ENCODE results near the gene EEF2.

EEF2 gene

DNA sequence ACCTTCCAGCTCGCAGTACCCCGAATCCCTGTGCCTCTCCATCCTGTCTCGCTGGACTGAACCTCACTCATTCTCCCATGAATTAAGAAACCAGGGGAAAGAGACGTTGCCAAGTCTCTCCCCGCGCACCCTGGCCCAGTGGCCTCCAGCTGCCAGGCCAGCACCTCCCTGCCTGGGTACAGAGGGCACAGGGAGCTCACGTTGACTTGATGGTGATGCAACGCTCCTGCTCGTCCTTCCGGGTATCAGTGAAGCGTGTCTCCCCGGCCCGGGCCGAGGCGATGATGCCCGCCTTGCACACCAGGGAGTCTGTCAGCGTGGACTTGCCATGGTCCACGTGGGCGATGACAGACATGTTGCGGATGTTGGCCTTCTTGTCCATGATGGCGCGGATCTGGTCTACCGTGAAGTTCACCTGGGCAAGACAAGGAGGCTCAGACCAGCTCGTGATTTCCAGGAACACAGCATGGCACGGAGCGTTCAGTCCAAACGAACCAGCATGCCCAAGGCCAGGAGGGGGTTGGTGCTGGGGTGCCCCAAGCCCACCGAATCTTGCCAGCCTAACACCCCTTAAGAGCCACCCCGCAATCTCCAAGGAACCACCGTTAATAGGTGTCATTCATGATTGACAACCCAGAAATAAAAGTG lies 1.2 kb downstream of the EEF2 start:
- no peak for DNase-seq

DNA sequence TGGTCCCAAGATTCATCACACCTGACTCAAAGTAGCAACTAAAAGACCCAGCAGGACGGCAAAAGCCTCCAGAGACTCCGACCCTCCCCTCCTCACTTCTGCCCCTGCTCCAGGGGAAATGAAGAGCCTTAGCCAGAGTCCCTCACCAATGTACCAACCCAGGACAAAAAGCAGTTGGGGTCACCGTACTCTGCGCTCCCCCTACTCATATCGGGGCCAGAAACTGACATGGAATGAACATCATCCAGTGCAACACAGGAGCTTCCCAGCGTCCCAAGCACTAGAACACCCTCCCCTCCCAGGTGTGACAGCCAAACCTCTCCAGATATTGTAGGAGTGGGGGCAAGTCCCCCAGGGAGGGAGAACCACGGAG lies 1.7 kb downstream of the EEF2 start:
- no peak for DNase-seq

DNA sequence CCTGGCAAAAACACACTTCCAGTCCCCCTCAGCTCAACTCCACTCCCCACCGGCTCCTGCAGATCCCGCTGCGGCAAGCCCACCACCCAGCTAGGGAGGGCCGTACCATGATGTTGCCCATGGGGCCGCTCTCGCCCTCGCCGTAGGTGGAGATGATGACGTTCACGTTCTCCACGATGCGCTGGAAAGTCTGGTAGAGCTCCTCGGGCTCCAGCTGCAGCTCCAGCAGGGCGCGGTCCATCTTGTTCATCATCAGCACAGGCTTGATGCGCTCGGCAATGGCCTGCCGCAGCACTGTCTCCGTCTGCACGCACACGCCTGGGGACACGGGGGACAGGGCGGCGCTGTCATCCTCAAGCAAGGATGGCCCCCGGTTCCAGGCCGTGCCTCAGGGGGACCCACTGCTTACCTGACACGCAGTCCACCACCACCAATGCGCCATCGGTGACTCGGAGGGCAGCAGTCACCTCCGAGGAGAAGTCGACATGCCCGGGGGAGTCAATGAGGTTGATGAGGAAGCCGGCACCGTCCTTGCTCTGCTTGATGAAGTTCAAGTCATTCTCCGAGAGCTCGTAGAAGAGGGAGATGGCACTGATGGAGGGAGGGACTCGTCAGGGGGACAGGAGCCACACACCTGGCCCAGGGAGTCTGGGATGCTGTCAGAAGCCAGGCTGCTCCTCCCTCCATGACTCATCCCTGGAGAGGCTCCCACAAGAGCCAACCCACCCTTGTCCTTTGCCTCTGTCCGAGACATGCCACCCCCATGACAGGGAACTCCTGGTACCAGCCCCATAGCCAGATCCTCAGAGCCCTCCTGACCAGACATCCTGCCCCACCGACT lies 2.3 kb downstream of the EEF2 start:
- no peak for DNase-seq

DNA sequence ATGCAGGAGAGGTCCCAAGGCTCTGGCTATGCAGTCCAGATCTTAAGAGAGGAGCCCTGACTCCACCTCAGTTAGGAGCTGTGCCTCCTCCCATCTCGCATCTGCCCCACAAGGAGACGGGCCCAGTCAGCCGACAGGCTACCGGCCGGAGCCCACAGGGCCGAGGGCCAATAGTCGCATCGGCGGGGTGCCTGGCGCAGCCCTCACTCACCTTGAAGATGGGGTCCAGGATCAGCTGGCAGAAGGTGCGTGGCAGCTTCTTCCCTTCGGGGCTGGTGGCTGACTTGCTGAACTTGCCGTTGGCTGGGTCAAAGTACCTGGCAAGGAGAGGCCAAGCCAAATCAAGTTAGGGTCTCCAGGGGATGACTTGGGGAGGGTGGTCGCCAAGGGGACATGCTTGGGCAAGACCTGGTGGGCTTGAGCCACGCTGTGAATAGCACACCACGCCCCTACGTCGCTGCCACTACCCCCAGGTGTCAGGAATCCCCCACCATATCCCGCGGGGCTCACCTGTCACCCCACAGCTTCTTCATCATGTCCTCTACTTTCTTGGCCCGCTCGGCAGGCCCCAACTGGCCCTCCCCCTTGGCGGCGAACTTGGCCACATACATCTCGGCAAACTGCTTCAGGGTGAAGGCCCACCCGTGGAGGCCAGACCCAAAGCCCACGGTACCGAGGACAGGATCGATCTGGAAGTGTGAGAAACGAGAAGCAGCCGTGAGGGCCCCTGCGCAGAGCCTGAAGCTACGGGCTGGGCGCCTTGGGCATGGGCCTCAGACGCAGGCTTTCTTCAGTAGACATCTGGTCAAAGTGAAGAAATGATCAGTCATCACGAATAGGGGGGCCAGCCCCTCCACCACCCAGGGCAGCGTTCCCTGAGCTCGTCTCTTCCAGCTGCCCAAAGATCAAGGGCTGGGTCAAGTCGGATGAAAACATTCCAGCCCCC lies 3.3 kb downstream of the EEF2 start:
- no peak for DNase-seq

DNA sequence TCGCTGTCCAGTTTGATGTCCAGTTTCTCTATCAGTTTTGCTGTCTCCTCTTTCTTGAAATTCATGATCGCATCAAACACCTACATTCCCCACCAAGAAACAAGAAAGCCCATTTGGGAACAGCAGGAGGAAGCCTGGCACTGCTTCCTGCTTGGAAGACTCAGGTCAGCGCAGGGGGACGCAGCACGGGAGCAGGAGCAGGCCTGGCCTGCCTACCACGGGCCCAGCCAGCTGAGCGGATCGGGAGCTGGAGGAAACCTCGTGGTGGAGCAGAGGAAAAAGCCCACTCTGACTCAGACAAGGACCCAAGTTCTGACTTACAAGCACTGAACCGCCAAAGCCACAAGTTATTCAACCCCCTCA lies 3.9 kb downstream of the EEF2 start:
- DNase-seq, result no peak

DNA sequence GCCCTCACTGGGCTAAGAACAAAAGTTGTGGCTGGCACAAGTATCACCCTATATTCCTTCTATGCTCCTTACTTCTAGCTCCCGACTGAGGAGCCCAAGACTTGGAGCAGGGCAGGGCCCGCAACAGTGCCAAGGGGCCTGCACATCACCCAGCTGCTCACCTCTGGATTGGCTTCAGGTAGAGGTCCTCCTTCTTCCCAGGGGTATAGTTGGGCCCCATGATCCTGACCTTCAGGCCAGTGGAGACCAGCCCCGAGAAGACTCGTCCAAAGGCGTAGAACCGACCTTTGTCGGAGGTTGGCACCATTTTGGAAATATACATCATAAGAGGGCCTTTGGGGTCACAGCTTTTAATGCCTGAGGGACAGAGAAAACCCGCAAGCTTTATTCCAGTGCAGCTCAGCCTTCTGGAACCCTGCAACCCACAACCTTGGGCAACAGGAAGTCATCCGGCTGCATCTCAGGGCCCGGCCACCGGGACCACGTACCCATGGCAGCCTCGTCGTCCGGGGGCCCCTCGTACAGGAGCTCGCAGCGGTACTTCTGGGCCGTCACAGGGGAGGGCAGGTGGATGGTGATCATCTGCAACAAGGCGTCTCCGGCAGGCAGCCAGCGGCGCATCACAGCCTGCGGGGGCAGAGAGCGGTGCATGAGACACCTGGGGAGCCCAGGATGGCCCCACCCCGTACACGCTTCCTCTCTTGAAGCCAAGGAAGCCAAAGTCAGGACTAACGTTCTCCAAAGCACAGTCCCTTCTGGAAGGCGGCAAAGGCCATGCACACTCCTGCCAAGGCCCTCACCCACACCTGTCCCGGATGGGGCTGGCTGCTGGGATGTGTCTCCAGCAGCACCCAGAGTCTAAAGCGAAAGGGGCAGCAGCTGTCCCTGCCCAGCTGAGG lies 4.7 kb downstream of the EEF2 start:
- DNase-seq, result no peak

DNA sequence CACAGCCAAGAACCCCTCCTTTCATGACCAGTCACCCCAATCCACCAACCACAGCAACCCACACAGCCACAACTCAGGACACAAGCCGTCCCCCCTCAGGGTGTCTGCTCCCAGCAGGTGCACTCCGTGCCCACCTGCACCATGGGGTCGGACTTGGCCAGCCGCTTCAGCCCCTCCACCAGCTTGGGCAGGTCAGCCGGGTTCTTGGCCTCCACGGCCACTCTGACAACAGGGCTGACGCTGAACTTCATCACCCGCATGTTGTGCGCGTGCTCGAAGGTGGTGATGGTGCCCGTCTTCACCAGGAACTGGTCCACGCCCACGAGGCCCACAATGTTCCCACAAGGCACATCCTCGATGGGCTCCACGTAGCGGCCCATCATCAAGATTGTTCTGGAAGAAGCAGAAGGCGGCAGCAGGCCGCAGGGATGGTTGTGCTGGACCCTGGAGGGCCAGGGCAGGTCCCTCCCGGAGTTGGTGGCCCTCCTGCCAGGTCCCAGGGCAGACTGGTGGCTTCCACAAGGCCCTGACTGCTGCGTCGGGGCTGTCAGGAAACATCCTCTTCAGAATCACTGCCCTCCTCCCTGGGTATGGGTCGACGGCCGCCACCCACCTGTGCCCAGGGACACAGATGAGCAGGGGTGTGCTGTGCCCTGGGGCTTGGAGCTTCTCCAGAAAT lies 5.5 kb downstream of the EEF2 start:
- no peak for DNase-seq

DNA sequence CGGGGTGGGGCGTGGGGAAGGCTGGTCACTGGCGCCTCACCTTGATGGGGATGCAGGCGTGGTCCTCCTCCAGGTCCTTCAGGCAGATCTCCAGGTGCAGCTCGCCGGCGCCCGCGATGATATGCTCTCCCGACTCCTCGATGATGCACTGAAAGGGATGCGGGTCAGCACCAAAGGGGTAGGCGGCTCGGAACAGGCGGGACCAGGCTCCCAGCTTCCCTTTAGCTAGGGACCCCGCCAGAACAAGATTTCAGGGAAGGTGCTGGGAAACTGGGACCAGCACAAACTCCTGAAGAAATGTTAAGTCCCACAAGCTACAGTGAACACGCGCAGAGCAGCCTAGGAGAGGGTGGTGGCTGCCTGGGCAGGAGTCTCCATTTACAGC lies 6.0 kb downstream of the EEF2 start:
- no peak for DNase-seq

DNA sequence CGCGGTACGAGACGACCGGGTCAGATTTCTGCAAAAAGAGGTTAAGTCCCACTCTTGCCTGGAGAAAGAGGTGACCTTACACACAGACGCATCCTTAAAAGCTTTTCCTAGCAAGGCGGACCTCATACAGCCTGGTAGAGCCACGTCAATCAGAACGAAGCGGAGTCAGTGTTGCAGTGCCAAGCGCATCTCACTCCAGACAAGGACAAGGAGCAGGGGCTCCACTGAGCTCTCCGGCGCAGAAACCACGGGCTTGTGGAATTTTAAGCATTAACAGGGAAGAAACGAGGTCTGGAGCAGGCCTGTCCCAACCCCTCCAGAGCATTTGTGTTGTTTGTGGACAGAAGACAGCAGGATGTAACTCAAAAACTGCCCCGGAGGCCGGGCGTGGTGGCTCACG lies 7.1 kb downstream of the EEF2 start:
- no peak for DNase-seq

DNA sequence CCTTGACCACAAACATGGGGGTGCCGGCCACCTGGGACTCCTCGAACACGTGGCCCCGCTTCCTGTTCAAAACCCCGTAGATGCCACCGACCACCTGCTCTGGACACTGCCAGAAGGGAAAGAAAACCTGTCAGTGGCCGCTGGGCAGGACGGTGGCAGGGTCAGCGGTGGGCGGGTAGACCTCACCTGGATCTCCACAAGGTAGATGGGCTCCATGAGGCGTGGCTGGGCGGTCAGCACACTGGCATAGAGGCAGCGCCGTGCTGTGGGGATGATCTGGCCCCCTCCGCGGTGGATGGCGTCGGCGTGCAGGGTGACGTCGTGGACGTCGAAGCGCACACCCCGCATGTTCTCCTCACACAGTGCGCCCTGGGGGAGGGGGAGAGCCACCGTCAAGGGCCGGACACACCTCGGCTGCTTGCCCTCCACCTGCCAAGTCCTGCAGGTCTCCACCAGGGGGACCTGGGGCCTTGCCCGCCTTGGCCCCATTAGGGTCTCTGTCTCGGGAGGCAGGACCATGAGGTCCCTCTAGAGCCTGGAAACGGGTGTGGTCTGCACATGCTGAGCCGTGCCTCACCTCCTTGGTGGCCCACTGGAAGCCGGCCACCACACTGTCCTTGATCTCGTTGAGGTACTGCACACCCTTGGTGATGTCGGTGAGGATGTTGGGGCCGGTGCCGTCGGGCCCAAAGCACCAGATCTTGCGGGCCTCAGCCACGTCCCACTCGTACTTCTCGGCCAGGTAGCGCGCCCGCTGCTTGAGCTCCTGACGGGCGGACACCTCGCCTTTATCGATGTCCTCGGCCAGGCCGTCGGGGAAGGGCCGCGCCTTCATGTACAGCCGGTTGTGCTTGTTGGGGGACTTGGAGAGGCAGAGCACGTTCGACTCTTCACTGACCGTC lies 7.8 kb downstream of the EEF2 start:
- no peak for DNase-seq

DNA sequence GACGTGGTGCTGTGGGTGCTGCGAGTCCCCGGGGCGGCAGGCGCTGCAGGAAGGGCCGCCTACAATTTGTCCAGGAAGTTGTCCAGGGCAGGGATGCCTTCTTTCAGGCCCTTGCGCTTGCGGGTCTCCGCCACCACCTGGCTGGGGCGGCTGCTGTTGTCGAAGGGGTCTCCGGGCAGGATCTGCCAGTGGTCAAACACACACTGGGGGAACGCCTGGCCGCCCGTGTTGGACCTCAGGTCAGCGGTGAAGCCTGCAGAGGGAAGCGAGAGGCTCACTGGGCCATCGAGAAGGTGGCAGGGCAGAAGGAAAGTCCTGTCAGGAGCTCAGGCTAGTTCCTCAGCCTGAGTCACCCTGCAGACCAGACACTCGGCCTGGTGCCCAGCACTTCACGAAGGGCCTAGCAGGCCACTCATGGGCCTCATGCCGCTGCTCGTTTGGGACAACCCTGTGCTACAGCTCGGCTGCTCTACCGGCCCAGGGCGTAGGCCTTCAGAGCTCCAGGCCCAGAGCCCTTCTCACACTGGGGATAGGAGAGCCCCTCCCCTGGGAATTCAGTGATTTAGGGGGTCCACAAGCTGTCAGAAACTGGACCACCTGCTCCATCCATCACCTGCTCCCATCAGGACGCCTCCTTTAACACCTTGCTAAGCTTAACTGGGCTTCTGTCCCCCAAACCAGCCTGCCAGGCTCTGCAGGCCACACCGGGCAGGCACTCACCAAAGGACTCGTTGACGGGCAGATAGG lies 8.6 kb downstream of the EEF2 start:
- DNase-seq, result no peak

DNA sequence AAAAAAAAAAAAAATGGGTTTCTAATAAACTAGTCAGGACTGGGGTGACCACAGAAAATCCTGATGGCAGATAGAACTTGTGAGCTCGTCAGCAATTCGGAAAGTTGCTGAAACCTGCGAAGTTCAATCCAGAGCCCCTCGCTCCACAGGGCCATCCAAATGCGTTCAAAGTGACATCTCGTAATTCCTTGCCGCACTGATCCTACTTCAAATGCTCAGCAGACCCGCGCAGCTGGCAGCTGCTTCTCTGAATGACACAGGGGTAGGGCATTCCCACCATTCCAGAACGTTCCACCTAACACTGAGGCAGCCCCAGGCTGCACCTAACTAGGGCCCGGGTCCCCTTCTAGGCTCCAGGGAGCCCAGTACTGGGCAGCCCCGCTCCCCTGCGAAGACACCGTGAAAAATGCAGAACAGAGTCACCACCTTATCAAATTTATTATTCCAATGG lies 9.6 kb downstream of the EEF2 start:
- DNase-seq, result no peak

DNA sequence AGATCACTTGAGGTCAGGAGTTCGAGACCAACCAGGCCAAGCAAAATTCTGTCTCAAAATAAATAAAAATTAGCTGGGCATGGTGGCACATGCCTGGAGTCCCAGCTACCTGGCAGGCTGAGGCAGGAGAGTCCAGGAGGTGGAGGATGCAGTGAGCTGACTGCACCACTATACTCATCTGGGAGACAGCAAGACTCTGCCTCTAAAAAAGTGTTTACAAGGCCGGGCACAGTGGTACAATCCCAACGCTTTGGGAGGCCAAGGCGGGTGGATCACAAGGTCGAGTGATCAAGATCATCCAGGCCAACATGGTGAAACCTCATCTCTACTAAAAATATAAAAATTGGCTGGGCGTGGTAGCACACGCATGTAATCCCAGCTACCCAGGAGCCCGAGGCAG lies 10.1 kb downstream of the EEF2 start:
- DNase-seq, result no peak

DNA sequence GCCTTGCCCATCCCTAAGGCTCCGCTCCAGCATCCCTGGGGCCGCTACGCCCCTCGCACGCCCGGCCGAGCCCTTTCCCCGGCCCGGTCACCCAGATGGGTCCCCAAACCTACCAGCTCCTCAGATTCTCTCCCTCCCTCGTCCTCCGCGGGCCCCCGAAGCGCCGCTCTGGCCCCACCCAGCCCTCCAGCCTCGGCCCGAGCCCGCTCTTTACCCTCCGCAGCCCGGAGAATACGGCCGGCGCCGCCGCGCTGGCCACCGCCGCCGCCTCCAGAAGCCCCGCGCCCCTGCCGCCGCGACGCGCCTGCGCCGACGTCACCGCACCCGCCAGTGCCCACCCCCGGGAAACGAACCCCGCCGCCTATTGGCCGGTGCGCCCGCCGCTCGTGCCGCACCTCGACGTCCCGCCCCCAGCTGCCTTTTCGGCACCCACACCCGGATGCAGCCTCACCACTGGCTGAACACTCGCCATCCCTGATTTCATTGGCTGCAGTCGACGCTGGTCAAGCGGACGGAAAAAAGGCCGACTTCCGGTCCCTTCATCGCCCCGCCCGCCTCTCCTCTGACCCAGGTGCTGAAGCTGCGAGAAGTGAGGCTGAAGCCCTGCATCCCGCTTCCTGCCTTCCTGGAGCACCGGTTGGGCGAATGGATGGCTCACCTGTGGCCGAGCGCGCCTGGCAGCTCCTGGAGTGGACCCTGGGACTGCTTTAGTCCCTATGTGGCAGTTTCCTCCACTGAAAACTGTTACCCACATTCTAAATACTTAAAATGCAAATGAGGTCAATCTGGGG lies 14.3 kb downstream of the EEF2 start, which contains the start of gene DAPK3:
Gene DAPK3 (minus strand): TSS at position 292 of the 791 bp plus-strand sequence. CDS start 1,364 bp downstream, outside the sequence.
- DNase-seq, result peak; percentile 83

DNA sequence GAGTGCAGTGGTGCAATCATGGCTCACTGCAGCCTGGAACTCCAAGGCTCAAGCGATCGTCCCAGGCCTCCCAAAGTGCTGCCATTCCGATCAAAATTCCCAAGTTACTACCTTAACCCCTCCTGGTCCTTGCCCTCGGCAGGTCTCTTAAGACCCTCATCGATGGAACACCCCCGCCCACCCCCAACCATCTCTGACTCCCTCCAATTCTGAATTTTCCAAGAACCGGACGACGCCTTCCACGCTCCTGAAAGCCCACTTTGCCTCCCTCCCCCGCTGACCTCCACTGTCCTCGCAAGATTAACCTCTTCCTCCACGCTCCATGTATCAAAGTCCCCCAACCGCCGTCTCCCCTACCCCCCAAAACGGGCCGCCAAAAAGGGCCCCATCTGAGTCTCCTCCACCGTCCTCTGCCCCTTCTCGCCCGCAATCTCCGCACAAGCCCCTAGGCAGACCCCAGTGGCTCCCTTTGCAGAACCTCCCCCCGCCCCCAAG lies 14.9 kb downstream of the EEF2 start:
- no peak for DNase-seq

DNA sequence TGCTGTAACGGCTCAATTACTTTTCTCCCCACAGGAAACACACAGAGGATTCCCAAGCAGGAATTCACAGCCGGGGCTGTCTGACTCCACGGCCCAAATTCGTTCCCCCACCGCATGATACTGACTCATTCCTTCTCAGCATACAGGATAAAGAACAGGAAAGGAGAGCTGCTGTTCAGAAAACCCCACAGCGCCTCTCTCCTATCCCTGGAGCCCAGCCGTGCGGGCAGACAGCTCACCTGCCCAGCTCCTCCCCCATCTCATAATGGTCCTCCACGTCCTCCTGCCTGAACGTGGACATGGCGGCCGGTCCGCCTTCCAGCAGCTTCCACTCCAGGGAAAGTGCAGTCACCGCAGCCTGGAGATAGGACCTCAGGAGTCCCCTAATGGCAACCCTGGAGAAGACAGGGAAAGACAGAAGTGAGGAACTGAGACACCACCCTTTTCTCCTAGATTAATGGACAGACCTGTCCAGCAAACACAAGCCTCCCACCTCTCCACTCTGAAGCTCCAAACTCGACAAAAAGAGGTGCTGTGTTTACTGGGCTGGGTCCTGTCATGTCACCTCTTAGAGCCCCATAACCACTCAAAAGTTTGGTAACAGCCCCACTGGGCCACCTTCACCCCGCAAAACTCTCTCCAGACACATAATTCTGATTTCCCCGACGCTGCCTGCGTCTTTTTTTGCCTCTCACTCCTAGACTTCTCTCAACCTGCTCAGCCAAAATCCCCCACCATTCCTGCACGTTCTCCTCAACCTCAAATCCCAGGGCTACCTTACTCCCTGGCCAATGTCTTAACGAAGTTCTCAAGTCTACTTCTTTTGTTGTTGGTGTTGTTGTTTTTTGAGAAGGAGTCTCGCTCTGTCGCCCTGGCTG lies 15.6 kb downstream of the EEF2 start:
- DNase-seq, result no peak

DNA sequence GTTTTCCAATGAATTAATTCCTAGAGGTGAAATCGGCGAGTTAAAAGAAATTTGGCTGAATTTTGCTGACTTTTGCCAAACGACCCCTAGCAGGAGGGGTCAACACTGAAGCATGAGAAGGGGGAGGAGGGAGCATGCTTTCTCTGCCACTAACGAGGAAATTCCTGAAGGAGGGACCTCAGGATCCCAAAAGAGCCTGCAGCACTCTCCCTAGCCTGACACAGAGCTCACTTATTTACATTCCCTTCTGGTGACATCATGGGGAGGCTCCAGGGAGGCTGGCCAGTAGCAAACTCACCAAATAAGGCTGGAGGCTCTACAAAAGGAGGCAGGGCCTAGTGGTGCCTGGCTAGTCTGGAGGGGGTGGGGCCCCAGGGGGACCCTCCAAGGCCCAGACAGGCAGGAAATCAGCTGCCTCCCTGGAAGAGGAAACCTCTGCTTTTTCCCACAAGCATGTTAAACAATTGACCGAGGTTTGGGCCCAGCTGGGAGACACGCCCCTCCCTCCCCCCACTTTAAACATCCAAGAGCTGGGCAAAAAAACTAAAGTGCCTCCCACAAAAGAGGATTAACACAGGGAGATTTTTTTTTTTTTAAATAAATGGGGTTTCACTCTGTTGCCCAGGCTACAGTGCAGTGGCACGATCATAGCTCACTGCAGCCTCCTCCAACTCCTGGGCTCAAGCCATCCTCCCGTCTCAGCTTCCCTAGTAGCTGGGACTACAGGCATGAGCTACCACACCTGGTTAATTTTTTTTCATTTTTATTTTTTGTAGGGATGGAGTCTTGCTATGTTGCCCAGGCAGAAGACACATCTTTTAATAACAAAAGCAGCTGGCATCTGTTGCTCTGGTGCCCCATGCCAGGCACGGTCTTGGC lies 16.5 kb downstream of the EEF2 start:
- DNase-seq, result no peak

Measured in NCI-H1436 treated with DMSO at 0.1 percent for 48 hours (cell line).